ENCODE results near the gene GCAT.

GCAT gene

DNA sequence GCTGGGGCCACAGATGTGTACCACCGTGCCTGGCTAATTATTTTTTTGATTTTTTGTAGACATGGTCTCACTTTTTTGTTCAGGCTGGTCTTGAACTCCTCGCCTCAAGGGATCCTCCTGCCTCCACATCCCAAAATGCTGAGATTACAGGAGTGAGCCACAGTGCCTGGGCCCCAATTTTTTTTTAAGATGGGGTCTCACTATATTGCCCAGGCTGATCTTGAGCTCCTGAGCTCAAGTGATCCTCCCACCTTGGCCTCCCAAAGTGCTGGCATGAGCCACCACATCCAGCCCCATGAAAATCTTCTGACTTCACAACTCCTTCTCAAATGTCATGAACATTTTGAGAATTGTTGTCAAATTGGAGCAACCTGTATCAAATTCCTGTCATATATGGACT lies 38.7 kb downstream of the GCAT start:
- DNase-seq, result no peak

DNA sequence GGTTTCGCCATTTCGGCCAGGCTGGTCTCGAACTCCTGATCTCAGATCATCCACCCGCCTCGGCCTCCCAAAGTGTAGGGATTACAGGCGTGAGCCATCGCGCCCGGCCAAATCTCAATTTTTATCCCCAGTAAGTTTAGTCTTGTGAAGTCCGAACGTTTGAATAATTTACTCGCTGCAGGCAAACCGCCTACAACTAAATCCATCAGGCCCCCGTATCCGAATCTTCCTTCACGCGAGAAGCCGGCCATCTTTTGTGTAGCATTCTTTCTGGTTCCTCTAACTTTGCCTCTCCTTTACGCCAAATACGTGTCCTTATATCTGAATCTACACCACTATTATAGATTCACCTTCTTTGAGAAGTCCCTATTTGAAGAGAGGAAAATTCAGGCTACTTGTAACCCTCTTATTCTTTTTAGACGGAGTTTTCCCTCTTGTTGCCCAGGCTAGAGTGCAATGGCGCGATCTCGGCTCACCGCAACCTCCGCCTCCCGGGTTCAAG lies 40.9 kb downstream of the GCAT start:
- peak; percentile 2 for DNase-seq

DNA sequence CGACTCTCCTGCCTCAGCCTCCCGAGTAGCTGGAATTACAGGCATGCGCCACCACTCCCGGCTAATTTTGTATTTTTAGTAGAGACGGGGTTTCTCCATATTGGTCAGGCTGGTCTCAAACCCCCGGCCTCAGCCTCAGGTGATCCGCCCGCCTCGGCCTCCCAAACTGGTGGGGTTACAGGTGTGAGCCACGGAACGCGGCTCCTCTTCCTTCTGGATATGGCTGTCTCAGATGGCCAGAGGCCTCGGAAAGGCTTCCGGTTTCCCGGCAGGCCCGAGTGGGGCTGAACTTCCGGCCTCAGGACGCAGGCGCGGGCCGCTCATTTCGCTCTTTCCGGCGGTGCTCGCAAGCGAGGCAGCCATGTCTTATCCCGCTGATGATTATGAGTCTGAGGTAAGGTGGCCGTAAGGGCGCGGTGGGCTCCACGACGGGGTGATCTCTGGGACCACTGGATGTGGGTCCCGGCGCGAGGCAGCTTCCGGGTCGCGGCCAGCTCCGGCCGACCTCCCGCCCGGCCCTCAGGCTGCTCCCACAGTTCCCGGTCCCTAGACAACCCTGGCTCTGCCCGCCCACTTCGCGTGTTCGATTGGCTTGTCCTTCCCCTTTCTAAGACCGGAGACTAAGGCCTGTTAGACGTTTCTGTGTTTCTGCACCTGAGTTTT lies 41.5 kb downstream of the GCAT start, which contains the start of gene EIF3L:
EIF3L (plus strand) TSS at position 331 of the 663 bp plus-strand sequence; CDS start at position 362, 31 bp downstream.
- DNase-seq, result peak; percentile 90

DNA sequence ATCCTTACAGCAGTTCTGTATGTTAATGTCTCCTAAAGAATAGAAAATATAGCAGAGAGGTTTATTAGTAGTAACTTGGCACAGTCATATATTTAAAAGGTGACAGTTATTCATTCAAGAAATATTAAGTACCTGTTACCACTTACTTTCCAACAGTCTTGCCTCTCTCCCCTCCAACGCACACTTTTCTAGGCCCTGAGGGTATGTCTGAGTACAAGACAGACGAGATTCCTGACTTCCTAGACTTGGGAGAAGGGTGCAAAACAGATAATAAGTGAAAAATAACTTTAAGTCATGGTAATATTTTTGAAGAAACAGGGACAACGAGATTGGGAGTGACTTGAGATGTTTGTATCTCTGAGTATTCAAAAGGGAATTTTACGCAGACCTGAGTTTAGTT lies 43.1 kb downstream of the GCAT start:
- no peak for DNase-seq

DNA sequence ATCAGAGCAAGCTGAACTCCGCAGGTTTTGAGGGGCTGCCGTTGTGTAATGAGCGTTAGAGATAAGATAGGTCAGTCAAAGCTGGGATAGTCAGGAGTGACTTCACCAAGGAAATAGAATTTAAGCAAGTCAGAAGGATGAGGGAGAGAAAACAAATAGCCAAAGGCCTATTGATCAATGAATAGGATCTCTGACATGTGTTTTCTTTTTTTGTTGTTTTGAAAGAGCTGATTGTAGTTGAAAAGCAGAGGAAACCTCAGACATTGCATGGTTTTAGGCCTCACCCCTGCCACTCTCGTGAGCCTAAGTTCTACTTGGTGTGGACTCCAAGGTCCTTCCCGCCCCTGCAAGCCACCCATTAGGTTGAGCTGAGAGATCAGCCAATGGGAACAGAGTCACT lies 44.7 kb downstream of the GCAT start:
- no peak for DNase-seq

DNA sequence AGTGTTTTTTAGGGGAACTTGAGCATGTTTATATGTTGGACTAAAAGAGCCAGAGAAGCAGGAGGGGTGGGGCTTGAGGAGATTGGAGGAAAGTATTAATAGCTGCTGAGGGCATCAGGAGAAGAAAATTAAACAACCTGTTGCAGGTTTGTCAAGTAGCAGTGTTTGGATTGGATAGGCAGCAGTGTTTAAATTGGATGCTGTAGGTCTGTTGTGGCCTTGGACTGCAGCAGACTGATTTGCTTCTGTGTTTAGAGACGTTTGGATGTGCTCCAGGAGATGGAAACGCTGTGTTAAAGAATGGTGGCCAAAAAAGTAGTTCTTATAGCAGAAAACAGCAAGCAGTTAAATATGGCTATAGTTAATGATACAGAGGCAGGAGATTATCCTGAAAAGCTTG lies 47.2 kb downstream of the GCAT start:
- no peak for DNase-seq

DNA sequence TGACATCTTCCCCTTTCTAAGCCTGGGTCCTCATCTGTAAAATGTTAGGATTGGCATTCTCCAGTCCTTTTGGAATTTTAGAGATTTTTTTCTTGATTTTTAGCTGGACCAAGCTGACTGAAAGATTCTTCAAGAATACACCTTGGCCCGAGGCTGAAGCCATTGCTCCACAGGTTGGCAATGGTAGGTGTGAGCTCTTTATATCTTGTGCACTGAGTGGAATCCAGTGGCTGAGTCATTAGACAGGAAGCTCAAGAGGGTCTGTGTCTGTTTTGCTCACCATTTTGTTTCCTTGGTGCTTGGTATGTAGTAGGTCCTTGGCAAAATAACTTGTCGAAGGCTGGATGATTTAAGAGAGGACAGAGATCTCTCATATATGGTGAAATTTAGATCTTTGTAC lies 47.7 kb downstream of the GCAT start:
- DNase-seq, result no peak

DNA sequence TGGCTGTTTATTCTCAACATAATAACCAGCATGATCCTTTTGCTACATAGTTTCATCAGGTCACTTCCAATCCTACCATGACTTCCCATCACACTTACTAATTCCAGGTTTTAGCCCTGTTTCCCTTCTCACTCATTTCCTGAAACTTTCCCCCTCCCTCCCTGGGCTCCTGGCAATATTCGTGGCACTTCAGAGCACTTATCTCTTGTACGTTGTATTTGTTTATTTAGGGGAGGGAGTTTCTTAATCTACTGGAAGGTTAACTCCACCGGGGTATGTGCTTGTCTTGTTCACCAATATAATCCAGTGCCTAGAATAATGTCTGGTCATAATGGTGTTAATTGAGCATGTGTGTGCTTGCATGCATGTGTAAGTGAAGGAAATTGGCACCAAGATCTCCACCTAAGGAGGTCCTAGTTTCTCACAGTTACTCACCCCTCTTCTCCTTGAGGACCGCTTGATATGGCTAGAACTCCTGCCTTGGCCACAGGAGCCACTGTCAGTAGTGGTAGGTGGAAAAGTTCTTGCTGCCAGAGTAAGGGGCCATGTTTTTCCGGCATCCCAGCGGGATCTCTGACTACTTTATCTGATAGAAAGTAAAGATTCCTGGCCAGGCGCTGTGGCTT lies 53.2 kb downstream of the GCAT start:
- no peak for DNase-seq

DNA sequence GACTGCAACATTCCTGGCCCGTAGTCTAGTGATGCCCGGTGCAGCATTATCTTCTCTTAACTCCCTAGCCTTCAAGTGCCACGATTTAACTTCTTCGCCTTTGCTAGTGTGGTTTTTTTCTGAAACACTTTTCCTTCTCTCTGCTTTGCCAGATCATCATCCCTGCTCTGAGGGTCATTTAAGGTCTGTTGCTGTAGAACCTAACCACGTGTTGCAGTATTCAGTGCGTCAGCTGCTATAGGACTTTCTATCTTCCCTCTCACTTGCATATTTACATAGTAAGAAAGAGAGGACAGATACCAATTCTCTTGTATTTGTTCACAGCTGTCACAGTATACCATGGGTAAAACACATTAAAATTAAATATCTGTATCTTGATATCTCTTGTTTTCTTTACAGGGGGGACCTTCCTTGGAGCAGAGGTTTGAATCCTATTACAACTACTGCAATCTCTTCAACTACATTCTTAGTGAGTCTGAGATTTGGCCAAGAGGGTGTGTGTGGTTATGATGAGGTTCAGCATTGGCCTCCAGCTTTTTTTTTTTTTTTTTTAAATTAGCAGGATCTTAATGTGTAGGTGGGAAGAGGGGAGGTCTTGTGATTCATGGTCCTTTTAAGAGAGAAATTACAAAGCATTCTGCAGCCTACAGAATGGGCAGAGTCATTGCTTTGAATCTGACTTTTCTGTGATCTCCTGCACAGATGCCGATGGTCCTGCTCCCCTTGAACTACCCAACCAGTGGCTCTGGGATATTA lies 55.0 kb downstream of the GCAT start:
- no peak for DNase-seq

DNA sequence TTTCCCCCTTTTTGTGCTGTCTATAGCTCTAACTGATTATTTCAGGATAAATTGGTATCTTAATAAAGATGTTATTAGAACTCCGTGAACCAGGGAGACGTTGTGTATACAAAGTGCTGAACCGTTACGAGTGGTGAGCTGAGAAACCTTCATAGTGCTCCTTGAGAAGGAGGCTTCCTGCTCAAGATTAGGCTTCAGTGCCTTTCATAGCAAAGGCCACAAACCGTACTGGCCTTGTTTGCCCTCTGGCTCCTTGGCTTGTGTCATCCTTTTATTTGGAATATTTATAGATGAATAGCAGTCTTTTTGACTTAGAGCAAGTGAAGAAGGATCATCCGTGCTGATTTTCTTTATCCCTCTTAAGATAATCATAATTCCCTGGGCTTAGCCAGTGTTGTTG lies 57.8 kb downstream of the GCAT start:
- DNase-seq, result no peak
